HG03045 (cell line): ENCODE data around the gene HHAT.

Experiments used
- ATAC-seq: cut with Tn5 transposase; IDR thresholded peaks from one replicate; pipeline ENCODE4 v1.9.1; 2021; ENCODE audit warnings: mild to moderate bottlenecking, moderate library complexity; ENCODE audit not compliant: unreplicated experiment

The HHAT gene

GRCh38 chr1:210702506-210702905 lies 373.8 kb downstream of the HHAT start:
- ATAC-seq, result no peak

GRCh38 chr1:210703593-210703992 lies 374.9 kb downstream of the HHAT start:
- ATAC-seq, result no peak

- no peak for ATAC-seq
Measured at GRCh38 chr1:210705086-210705485, 376.4 kb downstream of the HHAT start.

- no peak for ATAC-seq
Measured at GRCh38 chr1:210706246-210706645, 377.5 kb downstream of the HHAT start.

GRCh38 chr1:210707300-210708240 lies 378.9 kb downstream of the HHAT start:
- no peak for ATAC-seq

GRCh38 chr1:210709701-210710100 lies 381.0 kb downstream of the HHAT start:
- ATAC-seq, result no peak

- no peak for ATAC-seq
Measured at GRCh38 chr1:210711825-210712612, 383.3 kb downstream of the HHAT start.

GRCh38 chr1:210715072-210715471 lies 386.4 kb downstream of the HHAT start:
- ATAC-seq, result no peak

GRCh38 chr1:210722410-210723081 lies 393.8 kb downstream of the HHAT start:
- no peak for ATAC-seq

GRCh38 chr1:210723646-210724045 lies 394.9 kb downstream of the HHAT start:
- ATAC-seq, result no peak

GRCh38 chr1:210724768-210725167 lies 396.1 kb downstream of the HHAT start:
- no peak for ATAC-seq
